ENCODE results near the gene EIF1AY.

DNA sequence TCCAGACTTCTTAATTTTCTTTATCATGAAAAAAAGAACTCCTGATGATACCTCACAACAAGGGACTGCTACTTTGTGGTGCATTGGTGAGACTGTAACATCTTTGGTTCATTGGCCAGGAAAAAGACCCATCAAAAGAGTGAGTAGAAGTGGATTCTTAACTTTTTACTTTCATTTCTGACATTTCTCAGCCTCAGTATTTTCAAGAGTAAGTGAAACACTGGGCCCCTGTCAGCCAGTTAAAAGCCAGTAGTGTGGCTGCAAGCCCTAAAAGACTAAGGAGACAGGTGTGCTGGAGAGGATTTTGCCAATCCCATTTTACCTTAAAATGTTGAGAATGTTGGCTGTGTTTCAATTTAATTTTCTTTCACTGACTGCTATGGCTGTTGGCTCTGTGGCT, 36.6 kb upstream of the EIF1AY start:
- TF ChIP-seq CTCF (IDR thresholded peaks at IDR 0.05) (no peak), POLR2A (IDR thresholded peaks at IDR 0.05) (no peak)
